ENCODE results near the gene PERCC1. TPM values are rescaled to one million over a fixed set of nuclear protein-coding genes. Genes with fewer than 3 reads are reported as not detected.
A peak's percentile ranks its signal among the peaks of the same experiment; 100 is the strongest.

The PERCC1 gene
- total and polyA plus RNA-seq, 9 donors: 0.13 to 0.49 (median 0.25) TPM; not detected in 1

DNA sequence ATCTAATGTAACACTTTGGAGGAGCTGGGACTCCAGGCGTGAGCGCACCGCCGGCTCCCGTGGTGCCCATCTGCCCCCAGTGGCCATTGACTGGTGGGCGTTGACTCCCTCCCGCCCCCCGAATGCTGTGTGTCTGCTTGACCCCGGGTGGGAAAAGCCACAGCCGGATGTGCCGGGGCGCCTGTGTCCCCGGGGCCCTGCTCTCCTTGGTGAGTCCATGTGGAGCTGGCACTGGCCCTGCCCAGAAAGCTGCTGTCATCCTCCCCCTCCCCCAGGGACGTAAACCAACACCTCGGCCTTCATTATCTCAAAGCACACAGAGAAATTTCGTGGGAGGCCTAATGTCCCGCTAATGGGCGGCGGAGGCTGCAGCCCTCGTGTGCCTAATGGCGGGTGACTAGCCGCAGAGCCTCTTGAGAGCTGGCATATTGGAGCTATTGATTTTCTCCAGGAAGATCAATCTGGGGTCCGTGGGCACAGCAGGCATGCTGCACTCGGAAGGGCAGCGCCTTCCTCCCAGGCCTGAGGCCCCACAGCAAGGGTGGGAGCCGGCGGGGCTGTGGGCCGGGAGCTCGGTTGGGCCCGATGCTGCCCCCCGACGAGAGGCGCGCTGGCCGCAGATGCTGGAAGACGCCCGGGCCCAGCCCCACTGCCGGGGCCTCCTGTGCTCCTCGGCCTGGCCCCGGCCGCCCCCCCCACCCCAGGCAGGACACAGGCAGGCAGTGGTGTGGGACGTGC is 4.0 kb upstream of the PERCC1 start:
- 64% methylated on average over 39 of the region's 42 CpGs for WGBS (ENCODE audit: insufficient coverage)
- H3K27me3 ChIP-seq (ENCODE audit: control insufficient read depth, insufficient read depth, low read length): peaks cover 8% of the 10 kb centered on the region

DNA sequence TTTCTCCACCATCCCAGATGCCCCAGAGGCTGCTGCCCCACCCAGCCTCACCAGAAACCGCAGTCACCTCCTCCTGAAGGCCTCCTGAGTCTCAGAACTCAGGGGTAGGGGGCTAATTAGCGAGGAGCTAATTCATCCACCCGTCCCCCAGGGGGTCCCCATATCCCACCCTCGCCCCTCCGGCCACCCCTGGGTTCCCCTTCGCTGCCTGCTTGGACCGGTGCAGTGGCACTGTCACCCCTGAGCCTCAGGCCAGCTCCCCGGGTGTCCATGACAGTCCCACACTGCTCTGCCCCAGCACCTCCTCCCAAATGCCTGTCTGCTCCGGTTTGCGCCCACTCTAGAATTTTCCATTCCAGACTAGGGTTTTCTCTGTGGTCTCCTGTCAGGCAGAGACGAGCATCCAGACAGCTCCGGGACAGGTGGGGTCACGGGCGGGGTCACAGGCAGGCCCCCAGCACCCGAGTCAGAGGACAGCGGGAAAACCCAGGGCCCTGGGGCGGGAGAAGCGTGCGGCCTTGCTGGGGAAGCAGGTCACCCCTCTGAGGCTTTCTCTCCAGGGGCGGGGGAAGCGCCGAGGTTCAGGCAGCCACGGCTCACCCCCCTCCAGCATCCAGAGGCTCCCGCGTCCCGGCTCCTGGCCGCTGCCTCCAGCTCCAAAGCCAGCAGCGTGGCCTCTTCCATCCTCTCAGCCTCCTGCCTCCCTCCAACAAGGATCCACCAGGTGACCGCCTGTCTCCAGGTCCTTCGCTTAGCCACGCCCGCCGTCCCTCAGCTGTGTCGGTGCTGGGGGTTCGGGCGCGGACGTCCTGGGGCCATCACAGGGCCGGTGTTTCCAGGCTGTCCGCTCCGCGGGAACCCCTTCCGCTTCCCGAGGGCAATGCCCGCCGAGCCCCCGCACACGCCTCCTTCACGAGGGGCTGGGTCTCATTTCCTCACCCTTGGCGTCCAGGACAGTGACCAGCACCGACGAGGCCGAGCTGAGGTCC is 3.1 kb upstream of the PERCC1 start:
- H3K9me3 ChIP-seq (replicated peaks; ENCODE audit: control insufficient read depth, low read depth, low read length): no peaks in the 10 kb centered on the region
- 82% methylated on average over 48 of the region's 53 CpGs for WGBS (ENCODE audit: insufficient coverage)
- peaks cover 8% of the 10 kb centered on the region for H3K27me3 ChIP-seq (ENCODE audit: control insufficient read depth, insufficient read depth, low read length)
- no peak overlapping the region for H3K27ac ChIP-seq (ENCODE audit: low read length)
- DNase-seq: no peak
- H3K36me3 ChIP-seq (ENCODE audit: control insufficient read depth, insufficient read depth, low read length): no peaks in the 10 kb centered on the region
- peaks cover 35% of the 10 kb centered on the region for H3K4me1 ChIP-seq (ENCODE audit: control insufficient read depth, insufficient read depth, low read length)
- H3K4me3 ChIP-seq (ENCODE audit: low read length): no peak overlapping the region

More for the DNA sequence above, 4.0 kb upstream of the PERCC1 start:
- Histone ChIP-seq H3K36me3 (ENCODE audit: control insufficient read depth, insufficient read depth, low read length) (no peaks in the 10 kb centered on the region), H3K9me3 (replicated peaks; ENCODE audit: control insufficient read depth, low read depth, low read length) (no peaks in the 10 kb centered on the region), H3K4me1 (ENCODE audit: control insufficient read depth, insufficient read depth, low read length) (peaks cover 30% of the 10 kb centered on the region), H3K4me3 (ENCODE audit: low read length) (no peak overlapping the region), H3K27ac (ENCODE audit: low read length) (no peak overlapping the region)
- no peak for DNase-seq

DNA sequence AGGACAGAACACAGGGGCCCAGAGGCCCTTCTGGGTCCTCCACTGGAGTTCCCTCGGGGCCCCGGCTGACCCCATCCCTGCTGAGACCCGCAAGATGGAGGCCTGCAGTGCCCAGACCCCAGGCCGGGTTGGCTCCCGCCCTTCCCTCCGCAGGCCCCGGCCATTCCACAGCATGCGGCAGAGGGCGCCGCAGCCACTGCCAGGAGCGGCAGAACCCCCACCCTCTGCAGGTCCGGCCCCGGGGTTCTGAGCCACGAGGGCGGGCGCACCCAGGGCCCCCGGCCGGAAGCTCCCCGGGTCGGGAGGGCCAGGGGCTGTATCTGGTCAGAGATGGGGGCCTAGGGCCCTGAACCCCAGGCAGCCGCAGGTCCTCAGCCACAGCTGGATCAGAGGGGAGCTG is 2.4 kb upstream of the PERCC1 start:
- no peaks in the 10 kb centered on the region for H3K9me3 ChIP-seq (replicated peaks; ENCODE audit: control insufficient read depth, low read depth, low read length)
- H3K4me3 ChIP-seq (ENCODE audit: low read length): no peak overlapping the region
- no peak overlapping the region for H3K27ac ChIP-seq (ENCODE audit: low read length)
- peak; percentile 53 for DNase-seq
- 13% methylated on average over 21 of the region's 21 CpGs for WGBS (ENCODE audit: insufficient coverage)
- H3K27me3 ChIP-seq (ENCODE audit: control insufficient read depth, insufficient read depth, low read length): peaks cover 8% of the 10 kb centered on the region
- no peaks in the 10 kb centered on the region for H3K36me3 ChIP-seq (ENCODE audit: control insufficient read depth, insufficient read depth, low read length)
- peaks cover 42% of the 10 kb centered on the region for H3K4me1 ChIP-seq (ENCODE audit: control insufficient read depth, insufficient read depth, low read length)

DNA sequence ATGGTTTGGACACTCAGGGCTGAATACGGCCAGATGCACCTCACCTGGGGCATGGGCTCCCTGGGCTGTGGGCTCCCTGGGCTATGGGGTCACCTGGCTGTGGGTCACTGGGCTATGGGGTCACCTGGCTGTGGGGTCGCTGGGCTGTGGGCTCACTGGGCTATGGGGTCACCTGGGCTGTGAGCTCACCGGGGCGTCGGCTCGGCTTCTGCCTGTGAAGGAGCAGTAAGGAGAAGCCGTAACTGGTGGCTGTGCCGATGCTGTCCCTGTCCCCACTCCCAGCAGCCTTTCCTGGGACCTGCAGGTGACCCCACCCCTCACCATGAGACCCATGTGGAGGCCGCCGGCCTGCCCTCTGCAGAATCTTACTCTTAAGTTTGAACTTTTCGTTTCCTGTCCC is 1.9 kb upstream of the PERCC1 start:
- H3K27ac ChIP-seq (ENCODE audit: low read length): no peak overlapping the region
- no peak overlapping the region for H3K4me3 ChIP-seq (ENCODE audit: low read length)
- no peaks in the 10 kb centered on the region for H3K9me3 ChIP-seq (replicated peaks; ENCODE audit: control insufficient read depth, low read depth, low read length)
- H3K36me3 ChIP-seq (ENCODE audit: control insufficient read depth, insufficient read depth, low read length): no peaks in the 10 kb centered on the region
- peaks cover 8% of the 10 kb centered on the region for H3K27me3 ChIP-seq (ENCODE audit: control insufficient read depth, insufficient read depth, low read length)
- peaks cover 47% of the 10 kb centered on the region for H3K4me1 ChIP-seq (ENCODE audit: control insufficient read depth, insufficient read depth, low read length)
- DNase-seq: no peak
- WGBS (ENCODE audit: insufficient coverage): 86% methylated on average over 10 of the region's 11 CpGs

DNA sequence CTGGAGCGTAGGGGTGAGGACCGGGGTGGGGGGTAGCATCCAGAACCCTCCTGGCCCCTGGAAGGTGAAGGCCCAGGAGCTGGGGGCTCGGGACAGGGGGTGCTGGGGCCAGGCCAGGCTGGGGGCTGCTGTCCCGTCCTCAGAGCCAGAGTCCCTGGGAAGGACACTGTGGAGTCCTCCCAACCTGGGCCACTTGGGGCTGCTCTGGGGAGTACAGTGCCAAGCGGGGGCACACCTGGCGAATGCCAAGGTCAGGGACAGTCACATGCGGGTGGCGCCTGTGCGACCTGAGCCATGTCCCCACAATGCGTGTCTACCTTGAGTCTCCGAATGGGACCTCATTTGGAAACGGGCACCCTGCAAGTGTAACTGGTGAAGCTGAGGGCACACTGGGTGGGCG is 1.2 kb upstream of the PERCC1 start:
- DNase-seq: no peak
- Histone ChIP-seq H3K9me3 (replicated peaks; ENCODE audit: control insufficient read depth, low read depth, low read length) (no peaks in the 10 kb centered on the region), H3K4me3 (ENCODE audit: low read length) (no peak overlapping the region), H3K27ac (ENCODE audit: low read length) (no peak overlapping the region), H3K27me3 (ENCODE audit: control insufficient read depth, insufficient read depth, low read length) (peaks cover 8% of the 10 kb centered on the region), H3K4me1 (ENCODE audit: control insufficient read depth, insufficient read depth, low read length) (peaks cover 52% of the 10 kb centered on the region), H3K36me3 (ENCODE audit: control insufficient read depth, insufficient read depth, low read length) (no peaks in the 10 kb centered on the region)
- WGBS (ENCODE audit: insufficient coverage): 92% methylated on average over 13 of the region's 13 CpGs

GRCh38 chr16:1430214-1430758 is 592 bp upstream of the PERCC1 start:
- H3K27ac ChIP-seq (ENCODE audit: low read length): no peak overlapping the region
- H3K4me1 ChIP-seq (ENCODE audit: control insufficient read depth, insufficient read depth, low read length): peaks cover 54% of the 10 kb centered on the region
- H3K27me3 ChIP-seq (ENCODE audit: control insufficient read depth, insufficient read depth, low read length): peaks cover 8% of the 10 kb centered on the region
- no peak for DNase-seq
- H3K36me3 ChIP-seq (ENCODE audit: control insufficient read depth, insufficient read depth, low read length): no peaks in the 10 kb centered on the region
- no peaks in the 10 kb centered on the region for H3K9me3 ChIP-seq (replicated peaks; ENCODE audit: control insufficient read depth, low read depth, low read length)
- 29% methylated on average over 10 of the region's 14 CpGs for WGBS (ENCODE audit: insufficient coverage)
- no peak overlapping the region for H3K4me3 ChIP-seq (ENCODE audit: low read length)

DNA sequence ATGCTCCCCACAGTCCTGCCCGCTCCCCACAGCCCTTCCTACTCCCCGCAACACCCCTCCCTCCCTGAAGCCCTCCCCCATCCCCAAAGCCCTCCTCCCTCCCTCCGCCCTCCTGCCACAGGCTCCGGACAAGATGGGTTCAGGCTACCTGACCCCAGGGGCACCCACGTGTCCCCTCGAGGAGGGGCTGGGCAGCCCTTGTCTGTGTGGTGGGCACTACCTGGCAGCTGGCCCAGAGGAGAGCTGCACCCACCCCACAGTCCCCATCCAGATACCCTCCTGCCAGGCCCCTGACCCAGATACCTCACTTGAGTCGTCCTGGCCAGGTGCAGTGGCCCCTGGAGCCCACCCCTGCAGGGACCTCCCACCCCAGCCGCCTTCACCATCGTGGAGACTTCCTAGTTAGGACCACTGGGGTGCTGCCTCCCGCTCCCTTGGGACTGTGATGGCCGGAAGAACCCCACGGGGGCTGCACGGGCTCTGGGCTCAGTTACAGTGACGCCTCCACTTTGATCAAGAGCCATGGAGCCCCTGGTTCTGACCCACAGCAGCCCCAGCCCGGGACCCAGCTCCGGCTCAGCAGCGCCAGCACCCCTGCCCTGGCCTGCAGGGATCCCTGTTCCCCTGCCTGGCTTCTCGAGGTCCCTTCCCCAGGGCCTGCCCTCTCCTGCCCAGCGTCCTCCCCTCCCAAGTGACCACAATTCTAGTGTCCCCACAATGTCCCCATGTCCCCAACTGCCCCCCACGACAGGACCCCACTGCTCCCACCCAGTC is 806 bp downstream of the PERCC1 start:
- H3K4me3 ChIP-seq (ENCODE audit: low read length): no peak overlapping the region

GRCh38 chr16:1432388-1433262 is 1.7 kb downstream of the PERCC1 start:
- 77% methylated on average over 50 of the region's 63 CpGs for WGBS (ENCODE audit: insufficient coverage)
- no peak overlapping the region for H3K27ac ChIP-seq (ENCODE audit: low read length)
- peaks cover 8% of the 10 kb centered on the region for H3K27me3 ChIP-seq (ENCODE audit: control insufficient read depth, insufficient read depth, low read length)
- DNase-seq: no peak
- H3K4me3 ChIP-seq (ENCODE audit: low read length): no peak overlapping the region
- peaks cover 54% of the 10 kb centered on the region for H3K4me1 ChIP-seq (ENCODE audit: control insufficient read depth, insufficient read depth, low read length)
- no peaks in the 10 kb centered on the region for H3K36me3 ChIP-seq (ENCODE audit: control insufficient read depth, insufficient read depth, low read length)
- no peaks in the 10 kb centered on the region for H3K9me3 ChIP-seq (replicated peaks; ENCODE audit: control insufficient read depth, low read depth, low read length)

More for the DNA sequence above, 806 bp downstream of the PERCC1 start:
- Histone ChIP-seq H3K36me3 (ENCODE audit: control insufficient read depth, insufficient read depth, low read length) (no peaks in the 10 kb centered on the region), H3K4me1 (ENCODE audit: control insufficient read depth, insufficient read depth, low read length) (peaks cover 54% of the 10 kb centered on the region), H3K27ac (ENCODE audit: low read length) (no peak overlapping the region), H3K9me3 (replicated peaks; ENCODE audit: control insufficient read depth, low read depth, low read length) (no peaks in the 10 kb centered on the region), H3K27me3 (ENCODE audit: control insufficient read depth, insufficient read depth, low read length) (peaks cover 8% of the 10 kb centered on the region)
- DNase-seq: no peak
- 68% methylated on average over 18 of the region's 20 CpGs for WGBS (ENCODE audit: insufficient coverage)

DNA sequence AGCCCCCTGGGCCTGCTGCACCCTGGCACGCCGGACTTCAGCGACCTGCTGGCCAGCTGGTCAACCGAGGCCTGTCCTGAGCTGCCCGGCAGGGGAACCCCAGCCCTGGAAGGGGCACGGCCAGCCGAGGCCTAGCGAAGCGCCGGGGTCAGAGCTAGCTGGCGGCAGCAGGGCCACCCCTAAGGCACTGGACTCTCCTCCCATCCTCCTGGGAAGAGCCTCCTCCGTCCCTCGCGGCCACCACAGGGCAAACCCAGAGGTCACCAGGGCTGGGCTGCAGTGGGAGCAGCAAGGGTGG is 2.3 kb downstream of the PERCC1 start:
- Histone ChIP-seq H3K36me3 (ENCODE audit: control insufficient read depth, insufficient read depth, low read length) (no peaks in the 10 kb centered on the region), H3K9me3 (replicated peaks; ENCODE audit: control insufficient read depth, low read depth, low read length) (no peaks in the 10 kb centered on the region), H3K27me3 (ENCODE audit: control insufficient read depth, insufficient read depth, low read length) (peaks cover 8% of the 10 kb centered on the region), H3K27ac (ENCODE audit: low read length) (no peak overlapping the region), H3K4me1 (ENCODE audit: control insufficient read depth, insufficient read depth, low read length) (peaks cover 54% of the 10 kb centered on the region), H3K4me3 (ENCODE audit: low read length) (no peak overlapping the region)
- no peak for DNase-seq
- 78% methylated on average over 14 of the region's 14 CpGs for WGBS (ENCODE audit: insufficient coverage)
